HS-5 (cell line): ENCODE measurements around the gene FH.

ENCODE experiments used
- DNase-seq: peaks from one replicate; pipeline ENCODE4 v3.0.0-alpha.2; 2012; ENCODE audit warnings: low read depth

FH gene

GRCh38 chr1:241521718-241522117 lies 2.2 kb upstream of the FH start:
- no peak for DNase-seq

- DNase-seq, result no peak
These were observed 518 bp upstream of the FH start for GRCh38 chr1:241520080-241520465.

- no peak for DNase-seq
These were observed 863 bp downstream of the FH start for GRCh38 chr1:241518476-241519307.

GRCh38 chr1:241513378-241513777 lies 6.2 kb downstream of the FH start:
- no peak for DNase-seq

- DNase-seq, result no peak
These were observed 12.2 kb downstream of the FH start for GRCh38 chr1:241507189-241507863.

GRCh38 chr1:241503444-241503843 lies 16.1 kb downstream of the FH start:
- no peak for DNase-seq

- no peak for DNase-seq
These were observed 19.6 kb downstream of the FH start for GRCh38 chr1:241499910-241500309.

GRCh38 chr1:241495741-241496140 lies 23.8 kb downstream of the FH start:
- DNase-seq, result no peak

GRCh38 chr1:241488739-241489138 lies 30.8 kb downstream of the FH start:
- DNase-seq, result no peak

- DNase-seq, result no peak
These were observed 34.0 kb downstream of the FH start for GRCh38 chr1:241485554-241485992.

- DNase-seq, result no peak
These were observed 34.4 kb downstream of the FH start for GRCh38 chr1:241485145-241485544.

GRCh38 chr1:241482761-241483250 lies 36.7 kb downstream of the FH start:
- peak; percentile 91 for DNase-seq

GRCh38 chr1:241479294-241479693 lies 40.3 kb downstream of the FH start:
- no peak for DNase-seq

GRCh38 chr1:241475671-241476070 lies 43.9 kb downstream of the FH start:
- DNase-seq, result no peak

- DNase-seq, result no peak
These were observed 46.5 kb downstream of the FH start for GRCh38 chr1:241473026-241473425.

GRCh38 chr1:241470908-241471590 lies 48.5 kb downstream of the FH start:
- no peak for DNase-seq

- DNase-seq, result no peak
These were observed 49.2 kb downstream of the FH start for GRCh38 chr1:241470361-241470760.

GRCh38 chr1:241465673-241466072 lies 53.9 kb downstream of the FH start:
- no peak for DNase-seq

GRCh38 chr1:241464985-241465384 lies 54.6 kb downstream of the FH start:
- no peak for DNase-seq

GRCh38 chr1:241462391-241462790 lies 57.2 kb downstream of the FH start:
- DNase-seq, result no peak

- no peak for DNase-seq
These were observed 59.3 kb downstream of the FH start for GRCh38 chr1:241460098-241460873.

GRCh38 chr1:241459186-241459802 lies 60.3 kb downstream of the FH start:
- DNase-seq, result no peak
